ENCODE data around the gene PATL2.
"Not testable (repeated sequence)": the region's sequence is repeated elsewhere in the genome, so short reads cannot be mapped to it uniquely, and the experiment has no call there.

DNA sequence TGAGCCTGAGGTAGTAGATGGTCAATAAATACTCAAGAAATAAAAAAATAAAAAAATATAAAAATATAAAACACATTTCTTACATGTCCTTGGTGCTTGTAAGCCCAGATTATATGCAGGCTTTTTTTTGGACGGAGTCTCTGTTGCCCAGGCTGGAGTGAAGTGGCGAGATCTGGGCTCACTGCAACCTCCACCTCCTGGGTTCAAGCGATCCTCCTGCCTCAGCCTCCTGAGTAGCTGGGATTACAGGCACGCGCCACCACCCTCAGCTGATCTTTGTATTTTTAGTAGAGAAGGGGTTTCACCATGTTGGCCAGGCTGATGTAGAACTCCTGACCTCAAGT lies 17.1 kb upstream of the PATL2 start:
- TF ChIP-seq, protein P1, sequence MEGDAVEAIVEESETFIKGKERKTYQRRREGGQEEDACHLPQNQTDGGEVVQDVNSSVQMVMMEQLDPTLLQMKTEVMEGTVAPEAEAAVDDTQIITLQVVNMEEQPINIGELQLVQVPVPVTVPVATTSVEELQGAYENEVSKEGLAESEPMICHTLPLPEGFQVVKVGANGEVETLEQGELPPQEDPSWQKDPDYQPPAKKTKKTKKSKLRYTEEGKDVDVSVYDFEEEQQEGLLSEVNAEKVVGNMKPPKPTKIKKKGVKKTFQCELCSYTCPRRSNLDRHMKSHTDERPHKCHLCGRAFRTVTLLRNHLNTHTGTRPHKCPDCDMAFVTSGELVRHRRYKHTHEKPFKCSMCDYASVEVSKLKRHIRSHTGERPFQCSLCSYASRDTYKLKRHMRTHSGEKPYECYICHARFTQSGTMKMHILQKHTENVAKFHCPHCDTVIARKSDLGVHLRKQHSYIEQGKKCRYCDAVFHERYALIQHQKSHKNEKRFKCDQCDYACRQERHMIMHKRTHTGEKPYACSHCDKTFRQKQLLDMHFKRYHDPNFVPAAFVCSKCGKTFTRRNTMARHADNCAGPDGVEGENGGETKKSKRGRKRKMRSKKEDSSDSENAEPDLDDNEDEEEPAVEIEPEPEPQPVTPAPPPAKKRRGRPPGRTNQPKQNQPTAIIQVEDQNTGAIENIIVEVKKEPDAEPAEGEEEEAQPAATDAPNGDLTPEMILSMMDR (IDR thresholded peaks at IDR 0.05) = not testable (repeated sequence)
- not testable (repeated sequence) for TF ChIP-seq POLR2A (IDR thresholded peaks at IDR 0.05); POLR2AphosphoS5 (IDR thresholded peaks at IDR 0.05); EP300 (IDR thresholded peaks at IDR 0.05; ENCODE audit: low read depth)
